Neural crest cell (in vitro differentiated cells): Measurements from ENCODE around the gene TNC. TPM values are rescaled to one million over a fixed set of nuclear protein-coding genes. Genes with fewer than 3 reads are reported as not detected.

Experiments
- DNase-seq: peaks from one replicate; pipeline ENCODE4 v3.0.0; 2021; ENCODE audit warnings: low read depth, mixed read lengths, low spot score
- H3K27ac Mint-ChIP-seq: one replicate; pipeline ENCODE4 v1.8.0; 2021; ENCODE audit warnings: mild to moderate bottlenecking, mixed read lengths; ENCODE audit not compliant: unreplicated experiment
- H3K27me3 Mint-ChIP-seq: 2 replicates; pipeline ENCODE4 v1.8.0; 2021; ENCODE audit warnings: low read depth, mild to moderate bottlenecking, mixed read lengths
- H3K36me3 Mint-ChIP-seq: 2 replicates; pipeline ENCODE4 v1.8.0; 2021; ENCODE audit warnings: low read depth, mild to moderate bottlenecking, mixed read lengths
- H3K4me1 Mint-ChIP-seq: 2 replicates; pipeline ENCODE4 v1.8.0; 2021; ENCODE audit warnings: mixed read lengths
- H3K4me3 Mint-ChIP-seq: one replicate; pipeline ENCODE4 v1.8.0; 2021; ENCODE audit warnings: mild to moderate bottlenecking, mixed read lengths
- H3K9me3 Mint-ChIP-seq: 2 replicates; pipeline ENCODE4 v1.8.0; 2021; ENCODE audit warnings: mixed read lengths
- CTCF ChIP-seq: fragments of 200-600 bp; sonication (generic); conservative IDR thresholded peaks from 2 replicates; pipeline ENCODE4 v1.5.0; 2021; ENCODE audit warnings: antibody characterized with exemption, mild to moderate bottlenecking
- total RNA-seq: library from RNA; stranded (reverse); gene quantifications from 2 replicates; pipeline ENCODE4 v1.2.1, GENCODE V29; 2021

TNC gene
- total RNA-seq, 1 donor from 2014 or later = 0.30 TPM

GRCh38 chr9:115033800-115034199, 84.2 kb downstream of the TNC start:
- H3K27ac Mint-ChIP-seq = no peak overlapping the region
- H3K36me3 Mint-ChIP-seq = no peaks in the 10 kb centered on the region
- no peak overlapping the region for H3K4me3 Mint-ChIP-seq
- TF ChIP-seq CTCF = no peak
- no peaks in the 10 kb centered on the region for H3K27me3 Mint-ChIP-seq
- no peak for DNase-seq
- no peaks in the 10 kb centered on the region for H3K9me3 Mint-ChIP-seq
- peaks cover 11% of the 10 kb centered on the region for H3K4me1 Mint-ChIP-seq

- no peaks in the 10 kb centered on the region for H3K36me3 Mint-ChIP-seq
- H3K4me1 Mint-ChIP-seq = peaks cover 11% of the 10 kb centered on the region
- H3K27ac Mint-ChIP-seq = no peak overlapping the region
- no peak for TF ChIP-seq CTCF
- no peaks in the 10 kb centered on the region for H3K27me3 Mint-ChIP-seq
- no peaks in the 10 kb centered on the region for H3K9me3 Mint-ChIP-seq
- no peak overlapping the region for H3K4me3 Mint-ChIP-seq
- DNase-seq = no peak
These were observed 85.7 kb downstream of the TNC start for GRCh38 chr9:115032296-115032695.

- TF ChIP-seq CTCF = no peak
- Mint-ChIP-seq H3K27ac (no peak overlapping the region), H3K4me3 (no peak overlapping the region), H3K36me3 (no peaks in the 10 kb centered on the region), H3K9me3 (no peaks in the 10 kb centered on the region), H3K4me1 (peaks cover 8% of the 10 kb centered on the region), H3K27me3 (no peaks in the 10 kb centered on the region)
- no peak for DNase-seq
These were observed 88.0 kb downstream of the TNC start for GRCh38 chr9:115030006-115030405.

- Mint-ChIP-seq H3K4me1 (peaks cover 9% of the 10 kb centered on the region), H3K36me3 (no peaks in the 10 kb centered on the region), H3K4me3 (no peak overlapping the region), H3K9me3 (no peaks in the 10 kb centered on the region), H3K27ac (no peak overlapping the region), H3K27me3 (no peaks in the 10 kb centered on the region)
- TF ChIP-seq CTCF = no peak
- DNase-seq = no peak
These were observed 92.2 kb downstream of the TNC start for GRCh38 chr9:115025721-115026120.

- Mint-ChIP-seq H3K4me3 (no peak overlapping the region), H3K36me3 (no peaks in the 10 kb centered on the region), H3K9me3 (no peaks in the 10 kb centered on the region), H3K27ac (no peak overlapping the region), H3K4me1 (peaks cover 7% of the 10 kb centered on the region), H3K27me3 (no peaks in the 10 kb centered on the region)
- no peak for DNase-seq
- TF ChIP-seq CTCF = no peak
These were observed 92.9 kb downstream of the TNC start for GRCh38 chr9:115024925-115025535.
